GM10266 (cell line): ENCODE results near the gene SORL1.
A peak's percentile ranks its signal among the peaks of the same experiment; 100 is the strongest.

Experiments used
- DNase-seq: peaks from one replicate; pipeline ENCODE4 v3.0.0; 2012; ENCODE audit errors: extremely low spot score
- TF ChIP-seq, protein P1 (sequence below): IDR thresholded peaks from 2 replicates; pipeline ENCODE4 v1.5.1; 2012; ENCODE audit warnings: mild to moderate bottlenecking, low read depth; ENCODE audit not compliant: control insufficient read depth, insufficient read depth; ENCODE audit errors: missing control alignments

The SORL1 gene

DNA sequence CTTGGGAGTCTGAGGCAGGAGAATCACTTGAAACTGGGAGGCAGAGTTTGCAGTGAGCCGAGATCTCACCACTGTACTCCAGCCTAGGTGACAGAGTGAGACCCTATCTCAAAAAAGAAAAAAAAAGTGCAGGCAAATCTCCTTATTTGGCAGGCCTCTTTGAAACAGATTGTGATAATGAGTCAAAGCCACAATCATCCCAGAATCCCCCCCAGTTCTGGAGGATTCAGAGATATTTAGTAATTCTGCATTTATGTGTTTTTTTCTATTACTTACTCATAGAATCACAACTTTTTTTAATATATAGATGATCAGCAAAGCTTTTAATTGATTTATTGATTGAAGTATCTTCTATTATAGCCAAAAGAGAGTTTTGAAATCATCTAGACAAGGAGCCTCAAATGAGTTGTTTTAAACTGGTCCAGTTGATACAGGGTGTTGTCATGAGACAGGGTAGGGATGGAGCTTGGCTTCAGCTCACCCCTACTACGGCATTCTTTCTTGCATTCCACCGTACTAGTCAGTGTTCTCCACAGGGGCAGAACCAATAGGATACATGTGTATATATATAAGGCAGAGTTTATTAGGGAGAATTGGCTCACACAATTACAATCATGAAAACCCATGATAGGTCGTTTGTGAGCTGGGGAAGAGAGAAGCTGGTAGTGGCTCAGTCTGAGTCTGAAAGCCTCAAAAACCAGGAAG lies 39.3 kb upstream of the SORL1 start:
- TF ChIP-seq, protein P1, sequence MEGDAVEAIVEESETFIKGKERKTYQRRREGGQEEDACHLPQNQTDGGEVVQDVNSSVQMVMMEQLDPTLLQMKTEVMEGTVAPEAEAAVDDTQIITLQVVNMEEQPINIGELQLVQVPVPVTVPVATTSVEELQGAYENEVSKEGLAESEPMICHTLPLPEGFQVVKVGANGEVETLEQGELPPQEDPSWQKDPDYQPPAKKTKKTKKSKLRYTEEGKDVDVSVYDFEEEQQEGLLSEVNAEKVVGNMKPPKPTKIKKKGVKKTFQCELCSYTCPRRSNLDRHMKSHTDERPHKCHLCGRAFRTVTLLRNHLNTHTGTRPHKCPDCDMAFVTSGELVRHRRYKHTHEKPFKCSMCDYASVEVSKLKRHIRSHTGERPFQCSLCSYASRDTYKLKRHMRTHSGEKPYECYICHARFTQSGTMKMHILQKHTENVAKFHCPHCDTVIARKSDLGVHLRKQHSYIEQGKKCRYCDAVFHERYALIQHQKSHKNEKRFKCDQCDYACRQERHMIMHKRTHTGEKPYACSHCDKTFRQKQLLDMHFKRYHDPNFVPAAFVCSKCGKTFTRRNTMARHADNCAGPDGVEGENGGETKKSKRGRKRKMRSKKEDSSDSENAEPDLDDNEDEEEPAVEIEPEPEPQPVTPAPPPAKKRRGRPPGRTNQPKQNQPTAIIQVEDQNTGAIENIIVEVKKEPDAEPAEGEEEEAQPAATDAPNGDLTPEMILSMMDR = no peak
- no peak for DNase-seq

DNA sequence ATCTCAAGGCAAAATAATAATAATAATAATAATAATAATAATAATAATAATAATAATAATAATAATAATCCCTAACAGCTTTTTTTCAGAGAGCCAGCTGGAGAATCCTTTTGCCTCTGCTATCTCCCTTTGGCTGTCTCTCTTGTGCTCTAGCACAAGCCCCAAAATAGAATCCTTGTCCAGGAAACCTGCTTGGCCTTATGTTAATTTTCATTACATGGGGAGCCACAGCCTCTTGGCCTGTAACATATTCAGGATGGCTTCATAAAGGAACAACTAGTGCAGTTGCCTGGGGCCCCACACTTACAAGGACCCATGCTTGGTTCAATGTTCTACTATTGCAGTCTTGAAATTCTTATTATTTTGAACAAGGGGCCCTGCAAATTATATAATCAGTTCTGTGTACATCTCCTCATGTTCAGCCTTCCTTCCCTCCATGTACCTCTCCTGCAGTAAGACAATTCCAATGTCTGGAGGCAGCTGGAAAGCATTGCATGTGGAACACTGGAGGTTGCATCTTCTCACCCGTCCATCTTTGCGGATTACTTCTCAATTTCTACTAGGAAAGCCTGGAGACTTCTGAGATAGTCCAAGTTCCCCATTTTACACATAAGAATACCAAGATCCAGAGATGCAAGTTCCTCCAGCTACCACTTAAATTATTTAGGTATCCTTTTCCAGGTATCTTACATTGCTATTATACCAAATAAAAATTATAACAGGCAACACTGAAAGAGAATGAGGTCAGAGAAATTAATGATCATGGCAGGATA lies 37.8 kb upstream of the SORL1 start:
- TF ChIP-seq, protein P1 = no peak
- DNase-seq = no peak

DNA sequence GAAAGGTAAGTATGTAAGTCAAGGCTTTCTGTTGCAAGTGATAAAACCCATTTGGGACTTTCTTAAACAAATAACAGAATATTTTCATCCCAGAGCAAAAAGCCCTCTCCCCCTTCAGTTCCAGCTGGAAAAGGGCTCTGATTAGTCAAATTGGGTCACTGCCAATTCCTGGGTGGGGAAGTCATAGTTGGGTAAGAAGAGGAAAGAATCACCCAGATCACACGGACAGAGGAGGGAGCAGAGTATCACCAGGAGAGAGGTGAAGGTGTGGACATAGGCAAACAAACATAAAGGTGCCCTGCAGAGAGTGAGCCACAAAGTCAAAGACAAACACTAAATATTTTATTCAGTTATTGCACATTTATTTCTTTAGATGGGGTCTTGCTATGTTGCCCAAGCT lies 36.3 kb upstream of the SORL1 start:
- no peak for DNase-seq
- TF ChIP-seq, protein P1 = no peak

DNA sequence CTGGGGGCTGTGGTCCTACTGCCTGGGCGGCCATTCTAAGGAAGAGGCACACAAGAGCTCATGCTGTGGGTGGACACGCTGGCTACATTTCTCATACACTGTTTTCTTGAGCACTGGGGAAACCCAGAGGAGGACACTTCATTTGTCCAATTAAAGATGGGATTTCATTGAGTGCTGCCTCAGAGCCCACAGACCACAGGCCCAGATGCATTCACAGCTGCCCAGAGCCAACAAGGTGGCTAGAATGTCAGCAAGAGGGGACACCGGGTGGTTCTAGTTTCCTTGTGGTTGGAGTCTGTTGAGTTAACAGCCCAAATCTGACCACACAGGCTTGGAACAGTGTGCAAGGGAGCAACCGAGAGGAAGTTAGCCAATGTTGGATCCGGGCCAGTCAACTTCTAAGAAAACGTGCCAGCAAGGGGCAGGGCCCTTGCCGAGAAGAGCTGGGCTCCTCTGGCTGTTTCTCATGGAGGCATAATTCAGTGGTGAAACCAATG lies 35.0 kb upstream of the SORL1 start:
- TF ChIP-seq, protein P1 = no peak
- DNase-seq = peak; percentile 49

DNA sequence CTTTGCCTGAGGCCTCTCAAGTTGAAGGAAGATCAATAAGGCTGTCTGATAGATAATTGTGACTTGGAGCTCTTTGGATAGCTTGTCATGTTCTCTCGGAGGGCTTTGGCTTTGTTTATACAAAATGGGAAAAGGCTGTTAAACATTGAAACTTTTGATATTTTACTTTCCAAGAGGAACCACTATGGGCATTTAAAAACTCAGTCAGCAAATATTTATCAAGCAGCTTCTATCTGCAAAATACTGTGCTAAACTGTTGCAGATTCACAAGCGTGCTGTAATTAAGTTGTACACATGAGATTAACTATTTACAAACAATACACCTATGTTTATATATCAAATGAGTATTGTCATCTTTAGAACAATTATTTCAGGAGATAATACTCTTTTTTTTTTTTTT lies 34.5 kb upstream of the SORL1 start:
- DNase-seq = no peak
- TF ChIP-seq, protein P1 = no peak

DNA sequence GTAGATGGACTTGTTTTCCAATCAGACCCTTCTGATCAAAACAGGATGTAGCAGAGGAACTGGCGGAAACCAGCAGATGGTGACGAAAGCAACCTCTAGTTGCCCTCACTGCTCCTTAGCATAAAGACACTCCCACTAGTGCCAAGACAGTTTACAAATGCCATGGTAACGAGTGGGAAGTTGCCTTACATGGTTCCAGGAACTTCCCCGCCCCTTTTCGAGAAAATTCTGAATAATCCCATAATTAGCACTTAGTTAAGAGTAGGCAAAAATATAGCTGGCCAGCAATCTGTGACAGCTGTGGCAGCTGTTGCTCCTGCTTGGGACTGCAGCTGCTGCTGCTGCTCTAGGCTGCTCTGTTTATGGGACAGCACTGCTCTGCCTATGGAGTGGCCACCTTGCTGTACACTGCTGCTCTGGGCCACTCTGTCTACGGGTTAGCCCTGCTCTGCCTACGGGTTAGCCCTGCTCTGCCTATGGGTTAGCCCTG lies 33.4 kb upstream of the SORL1 start:
- TF ChIP-seq, protein P1 = no peak
- no peak for DNase-seq

DNA sequence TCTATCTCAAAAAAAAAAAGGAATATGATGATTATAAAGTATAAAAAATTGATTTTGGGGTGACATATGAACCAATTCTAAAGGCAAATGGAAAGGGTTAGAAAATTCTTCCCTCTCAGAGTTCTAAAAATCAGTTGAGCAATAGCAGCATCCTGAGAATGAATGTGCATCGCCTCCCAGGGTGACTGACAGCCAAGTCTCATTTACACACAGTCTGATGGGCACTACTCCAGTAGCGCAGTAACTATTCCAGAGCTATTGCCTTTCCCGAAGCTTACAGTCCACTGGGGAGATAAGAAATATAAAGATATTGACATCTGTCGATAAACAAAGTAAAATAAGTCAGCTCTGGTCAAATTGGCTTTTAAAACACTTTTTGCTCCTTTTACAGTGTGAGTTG lies 32.3 kb upstream of the SORL1 start:
- DNase-seq = no peak

More for the DNA sequence above, 32.3 kb upstream of the SORL1 start:
- TF ChIP-seq, protein P1 = no peak
